Germinal center (tissue), 1 donor: ENCODE results near the gene ELOVL7.
"Not testable (repeated sequence)": the region's sequence is repeated elsewhere in the genome, so short reads cannot be mapped to it uniquely, and the experiment has no call there.

Source experiments
- DNase-seq: peaks from one replicate; pipeline ENCODE4 v3.0.0; 2012; ENCODE audit warnings: mixed read lengths, low spot score

Gene ELOVL7

GRCh38 chr5:60715201-60715928, 128.7 kb downstream of the ELOVL7 start:
- not testable (repeated sequence) for DNase-seq

DNA sequence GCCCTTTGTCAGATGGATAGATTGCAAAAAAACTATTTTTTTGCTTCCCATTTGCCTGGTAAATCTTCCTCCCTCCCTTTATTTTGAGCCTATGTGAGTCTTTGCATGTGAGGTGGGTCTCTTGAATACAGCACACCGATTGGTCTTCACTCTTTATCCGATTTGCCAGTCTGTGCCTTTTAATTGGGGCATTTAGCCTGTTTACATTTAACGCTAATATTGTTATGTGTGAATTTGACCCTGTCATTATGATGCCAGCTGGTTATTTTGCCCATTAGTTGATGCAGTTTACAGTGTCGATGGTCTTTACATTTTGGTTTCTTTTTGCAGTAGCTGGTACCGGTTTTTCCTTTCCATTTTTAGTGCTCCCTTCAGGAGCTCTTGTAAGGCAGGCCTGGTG, 131.1 kb downstream of the ELOVL7 start:
- DNase-seq, result no peak

GRCh38 chr5:60711892-60712291, 132.2 kb downstream of the ELOVL7 start:
- DNase-seq, result not testable (repeated sequence)

- no peak for DNase-seq
These were observed 133.7 kb downstream of the ELOVL7 start for GRCh38 chr5:60710362-60710761.

DNA sequence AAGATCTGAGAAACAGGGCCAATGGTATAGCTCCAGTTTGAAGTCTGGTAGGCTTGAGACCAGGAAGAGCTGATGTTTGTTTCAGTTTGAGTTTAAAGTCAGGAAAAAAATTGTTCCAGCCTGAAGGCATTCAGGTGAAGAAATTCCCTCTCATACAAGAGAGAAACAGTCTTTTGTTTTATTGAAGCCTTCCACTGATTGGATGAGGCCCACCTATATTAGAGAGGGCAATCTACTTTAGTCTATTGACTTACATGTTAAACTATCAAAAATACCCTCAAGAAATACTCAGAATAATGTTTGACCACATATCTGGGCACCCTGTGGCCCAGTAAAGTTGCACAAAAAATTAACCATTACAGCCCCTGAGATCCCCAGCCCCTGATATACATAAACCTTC, 138.9 kb downstream of the ELOVL7 start:
- DNase-seq, result no peak

DNA sequence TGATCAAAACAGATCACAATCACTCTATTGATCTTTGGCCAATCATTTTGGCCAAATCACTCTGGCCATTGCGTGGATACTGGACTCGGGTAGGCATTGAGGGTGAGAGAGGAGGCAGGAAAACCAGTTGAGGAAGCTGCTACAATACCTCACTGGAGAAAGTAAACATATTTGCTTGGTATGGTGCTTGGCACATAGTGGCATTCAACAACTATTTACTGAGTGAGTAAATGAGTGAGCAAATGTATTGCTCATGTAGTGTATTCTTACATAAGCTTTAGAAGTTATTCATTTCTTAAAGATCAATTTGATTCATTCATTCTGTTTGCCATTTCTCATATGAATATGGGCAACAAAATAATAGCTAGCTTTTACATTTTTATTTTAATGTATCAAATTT, 140.1 kb downstream of the ELOVL7 start:
- DNase-seq, result no peak
